Measurements from ENCODE around the gene ZFAND3.
"Not testable (repeated sequence)": the region's sequence is repeated elsewhere in the genome, so short reads cannot be mapped to it uniquely, and the experiment has no call there.

ZFAND3 gene

GRCh38 chr6:37940074-37940847 is 120.7 kb downstream of the ZFAND3 start:
- no peak for DNase-seq

- no peak for DNase-seq
These were observed 122.3 kb downstream of the ZFAND3 start for GRCh38 chr6:37941871-37942270.

- no peak for DNase-seq
These were observed 123.3 kb downstream of the ZFAND3 start for GRCh38 chr6:37942606-37943376.

GRCh38 chr6:37943436-37944058 is 124.0 kb downstream of the ZFAND3 start:
- no peak for DNase-seq

GRCh38 chr6:37946057-37946456 is 126.5 kb downstream of the ZFAND3 start:
- no peak for DNase-seq

- DNase-seq, result no peak
These were observed 127.9 kb downstream of the ZFAND3 start for GRCh38 chr6:37947468-37947867.

GRCh38 chr6:37948584-37948983 is 129.1 kb downstream of the ZFAND3 start:
- DNase-seq, result not testable (repeated sequence)

- no peak for DNase-seq
These were observed 132.5 kb downstream of the ZFAND3 start for GRCh38 chr6:37952027-37952426.

GRCh38 chr6:37954791-37955190 is 135.3 kb downstream of the ZFAND3 start:
- no peak for DNase-seq

GRCh38 chr6:37956711-37957275 is 137.3 kb downstream of the ZFAND3 start:
- no peak for DNase-seq

GRCh38 chr6:37959061-37959460 is 139.5 kb downstream of the ZFAND3 start:
- DNase-seq, result no peak

- no peak for DNase-seq
These were observed 140.8 kb downstream of the ZFAND3 start for GRCh38 chr6:37960139-37960935.

- not testable (repeated sequence) for DNase-seq
These were observed 143.1 kb downstream of the ZFAND3 start for GRCh38 chr6:37962481-37963080.

GRCh38 chr6:37965964-37966676 is 146.6 kb downstream of the ZFAND3 start:
- DNase-seq, result no peak

- no peak for DNase-seq
These were observed 147.3 kb downstream of the ZFAND3 start for GRCh38 chr6:37966801-37967200.

- no peak for DNase-seq
These were observed 148.1 kb downstream of the ZFAND3 start for GRCh38 chr6:37967651-37968050.

- DNase-seq, result no peak
These were observed 151.7 kb downstream of the ZFAND3 start for GRCh38 chr6:37971266-37971665.

- no peak for DNase-seq
These were observed 152.3 kb downstream of the ZFAND3 start for GRCh38 chr6:37971711-37972390.

- DNase-seq, result no peak
These were observed 153.6 kb downstream of the ZFAND3 start for GRCh38 chr6:37972994-37973757.

- no peak for DNase-seq
These were observed 154.9 kb downstream of the ZFAND3 start for GRCh38 chr6:37974381-37974780.

All from NCI-H2107 (cell line).